ENCODE results near the gene SPAG8.

SPAG8 gene

GRCh38 chr9:35812025-35812602 lies at the start of gene SPAG8:
TSS of gene SPAG8 (minus strand) at chr9:35812262. CDS start at chr9:35812147, 115 bp downstream.
- peak; percentile 91 for DNase-seq

GRCh38 chr9:35861161-35861897 lies 49.3 kb upstream of the SPAG8 start:
- DNase-seq, result no peak

GRCh38 chr9:35859990-35860339 lies 47.9 kb upstream of the SPAG8 start:
- no peak for DNase-seq

GRCh38 chr9:35859310-35859989 lies 47.4 kb upstream of the SPAG8 start:
- DNase-seq, result no peak

- no peak for DNase-seq
Measured at GRCh38 chr9:35858458-35858857, 46.4 kb upstream of the SPAG8 start.

GRCh38 chr9:35856882-35857281 lies 44.8 kb upstream of the SPAG8 start:
- no peak for DNase-seq

GRCh38 chr9:35856206-35856605 lies 44.1 kb upstream of the SPAG8 start:
- DNase-seq, result no peak

- DNase-seq, result no peak
Measured at GRCh38 chr9:35854091-35854762, 42.2 kb upstream of the SPAG8 start.

- DNase-seq, result no peak
Measured at GRCh38 chr9:35852876-35853865, 41.1 kb upstream of the SPAG8 start.

- DNase-seq, result no peak
Measured at GRCh38 chr9:35852267-35852815, 40.3 kb upstream of the SPAG8 start.

GRCh38 chr9:35847792-35848572 lies 35.9 kb upstream of the SPAG8 start:
- no peak for DNase-seq

- DNase-seq, result no peak
Measured at GRCh38 chr9:35845824-35846771, 34.0 kb upstream of the SPAG8 start.

- no peak for DNase-seq
Measured at GRCh38 chr9:35844628-35845270, 32.7 kb upstream of the SPAG8 start.

GRCh38 chr9:35842795-35843194 lies 30.7 kb upstream of the SPAG8 start:
- DNase-seq, result no peak

GRCh38 chr9:35842020-35842745 lies 30.1 kb upstream of the SPAG8 start:
- DNase-seq, result no peak

GRCh38 chr9:35841645-35841900 lies 29.5 kb upstream of the SPAG8 start:
- no peak for DNase-seq

- no peak for DNase-seq
Measured at GRCh38 chr9:35840881-35841644, 29.0 kb upstream of the SPAG8 start.

GRCh38 chr9:35839926-35840325 lies 27.9 kb upstream of the SPAG8 start:
- DNase-seq, result no peak
